HG03108 (cell line): ENCODE data around the gene STXBP6.
A peak's percentile ranks its signal among the peaks of the same experiment; 100 is the strongest.
"Not testable (repeated sequence)": the region's sequence is repeated elsewhere in the genome, so short reads cannot be mapped to it uniquely, and the experiment has no call there.

Experiments
- ATAC-seq: cut with Tn5 transposase; IDR thresholded peaks from one replicate; pipeline ENCODE4 v1.9.1; 2021; ENCODE audit warnings: moderate library complexity; ENCODE audit not compliant: unreplicated experiment

Gene STXBP6

GRCh38 chr14:24958271-24958670 lies 91.7 kb downstream of the STXBP6 start:
- ATAC-seq: no peak

GRCh38 chr14:24957814-24958213 lies 92.1 kb downstream of the STXBP6 start:
- no peak for ATAC-seq

- ATAC-seq: no peak
Measured at GRCh38 chr14:24956104-24956503, 93.8 kb downstream of the STXBP6 start.

GRCh38 chr14:24954700-24955037 lies 95.3 kb downstream of the STXBP6 start:
- no peak for ATAC-seq

- ATAC-seq: peak; percentile 62
Measured at GRCh38 chr14:24954037-24954699, 95.8 kb downstream of the STXBP6 start.

DNA sequence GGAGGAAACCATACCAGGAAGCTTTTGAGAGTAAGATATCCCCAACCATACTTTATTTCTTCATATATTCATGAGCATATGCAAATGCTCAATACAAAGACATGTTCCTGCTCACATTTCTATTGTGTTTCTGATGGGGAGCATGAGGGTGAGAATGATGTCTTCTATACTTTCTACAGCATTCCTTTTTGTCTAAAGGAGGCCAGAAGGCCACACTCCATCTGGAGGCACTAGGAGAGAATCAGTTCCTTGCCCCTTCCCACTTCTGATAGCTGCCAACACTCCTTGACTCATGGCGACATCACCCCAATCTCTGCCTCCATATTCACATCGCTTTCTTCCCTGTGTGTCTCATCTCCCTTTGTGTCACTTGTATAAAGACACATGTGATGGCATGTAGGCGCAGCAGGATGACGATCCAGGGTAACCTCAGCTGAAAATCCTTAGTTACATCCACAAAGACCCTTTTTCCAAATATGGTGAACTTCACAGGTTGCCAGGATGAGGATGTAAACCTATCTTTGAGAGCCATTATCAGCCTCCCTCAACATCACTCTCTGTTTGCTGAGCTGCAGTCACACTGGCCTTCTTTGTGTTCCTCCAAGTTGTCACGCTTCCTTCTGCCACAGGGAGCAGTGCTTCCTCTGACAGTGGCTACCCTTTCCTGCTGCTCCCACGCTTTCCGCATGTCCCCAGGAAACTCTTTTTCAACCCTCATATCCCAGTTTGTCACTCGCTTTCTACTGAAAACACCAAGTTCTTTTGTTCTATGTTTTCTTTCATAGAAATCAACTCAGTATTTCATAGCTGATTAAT lies 96.9 kb downstream of the STXBP6 start:
- ATAC-seq: no peak

GRCh38 chr14:24948261-24948847 lies 101.6 kb downstream of the STXBP6 start:
- no peak for ATAC-seq

DNA sequence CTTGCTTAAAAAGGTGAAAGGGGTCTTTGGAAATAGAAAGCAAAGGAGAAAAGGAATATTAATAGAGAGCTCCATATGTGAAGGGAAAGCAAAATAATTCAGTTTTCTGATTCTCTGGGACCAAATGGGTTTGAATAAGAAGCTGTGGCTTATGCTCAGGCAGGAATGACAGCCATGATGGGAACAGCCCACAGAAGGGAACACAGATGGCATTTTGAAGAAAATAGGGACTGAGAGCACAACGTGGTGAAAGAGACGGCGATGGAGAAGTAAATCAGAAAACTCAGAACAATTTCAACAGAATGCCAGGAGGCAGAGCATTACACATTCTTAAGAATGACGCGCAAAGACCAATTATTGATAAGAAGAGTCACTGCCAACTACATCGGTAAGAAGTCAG lies 102.8 kb downstream of the STXBP6 start:
- ATAC-seq: no peak

- no peak for ATAC-seq
Measured at GRCh38 chr14:24944800-24945199, 105.1 kb downstream of the STXBP6 start.

DNA sequence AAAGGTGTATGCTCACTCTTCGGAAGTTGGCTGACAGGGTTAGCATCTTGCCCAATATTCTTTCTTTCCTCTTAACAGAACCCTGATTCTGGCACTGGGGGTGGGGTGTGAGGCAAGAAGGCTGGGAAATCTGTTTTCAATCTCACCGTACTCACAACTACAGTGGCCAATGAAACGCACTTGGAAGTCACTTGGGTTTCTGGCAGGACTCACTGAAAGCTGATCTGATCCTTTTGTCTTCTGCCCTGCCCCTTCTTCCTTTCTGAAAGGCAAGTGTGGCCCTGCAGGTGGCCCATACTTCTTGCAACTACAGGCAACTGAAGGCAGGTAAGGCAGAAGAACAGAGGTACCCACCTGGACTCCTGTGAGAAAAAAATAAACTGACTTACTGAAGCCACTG lies 106.9 kb downstream of the STXBP6 start:
- no peak for ATAC-seq

DNA sequence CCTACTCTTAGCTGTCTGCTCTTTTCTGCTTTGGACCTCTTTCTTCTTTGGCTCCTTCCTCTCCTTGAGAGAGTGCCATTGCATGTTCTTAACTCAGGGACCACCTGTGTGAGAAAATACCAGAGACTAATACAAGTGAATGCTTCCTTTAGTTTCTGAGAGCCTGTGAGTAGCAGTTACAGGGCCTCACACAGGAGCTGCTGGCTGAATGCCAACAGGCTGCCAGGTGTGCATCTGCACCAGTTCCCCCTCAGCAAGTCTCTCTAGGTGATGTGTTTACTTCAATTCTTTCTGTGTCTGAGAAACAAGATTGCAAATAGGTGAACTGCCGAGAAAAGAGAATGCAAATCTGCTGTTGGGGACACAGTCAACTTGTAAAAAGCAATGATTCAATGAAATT lies 108.2 kb downstream of the STXBP6 start:
- ATAC-seq: peak; percentile 46

DNA sequence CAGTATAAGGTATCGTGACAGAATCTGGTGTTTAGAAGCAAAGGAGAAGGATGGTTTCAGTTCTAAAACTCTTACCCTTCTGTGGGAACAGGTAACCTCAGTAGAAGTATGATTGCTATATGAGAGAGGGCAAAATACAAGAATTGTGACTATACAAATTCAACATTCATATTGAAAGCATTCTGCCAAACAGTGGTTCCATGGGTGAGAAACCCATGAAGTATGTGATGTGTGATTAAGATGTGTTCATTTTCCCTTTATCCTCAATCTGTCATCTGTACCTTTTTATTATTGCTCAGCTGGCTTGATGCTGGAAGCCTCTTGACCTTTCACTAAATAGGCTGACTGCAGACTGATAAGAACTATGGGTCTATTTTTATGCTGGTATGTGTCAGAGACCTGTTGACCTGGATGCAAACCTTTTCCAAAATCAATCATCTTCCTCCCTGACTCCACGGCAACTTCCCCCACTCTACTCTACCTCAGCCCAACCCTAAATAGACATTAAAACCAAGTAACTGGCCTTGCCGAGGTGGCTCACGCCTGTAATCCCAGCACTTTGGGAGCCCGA lies 109.6 kb downstream of the STXBP6 start:
- no peak for ATAC-seq

DNA sequence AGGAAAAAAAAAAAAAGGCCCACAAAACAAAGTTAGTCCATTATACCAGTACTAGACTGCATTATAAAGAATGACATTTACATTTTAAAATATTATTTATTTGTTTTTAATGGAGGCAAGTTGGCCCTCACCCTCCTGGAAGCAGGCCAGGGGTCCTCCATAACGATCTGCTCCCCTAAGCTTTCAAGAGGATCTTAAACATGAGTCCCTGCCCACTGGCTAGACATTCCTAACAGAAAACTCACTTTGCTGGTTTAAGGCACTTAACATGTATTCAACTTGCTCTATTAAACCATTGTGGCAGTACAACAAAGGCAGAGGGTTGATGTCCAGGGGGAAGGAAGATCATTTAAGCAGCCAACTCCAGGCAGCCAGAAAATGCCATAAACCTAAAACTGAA lies 111.4 kb downstream of the STXBP6 start:
- no peak for ATAC-seq

GRCh38 chr14:24937300-24937699 lies 112.6 kb downstream of the STXBP6 start:
- ATAC-seq: no peak

DNA sequence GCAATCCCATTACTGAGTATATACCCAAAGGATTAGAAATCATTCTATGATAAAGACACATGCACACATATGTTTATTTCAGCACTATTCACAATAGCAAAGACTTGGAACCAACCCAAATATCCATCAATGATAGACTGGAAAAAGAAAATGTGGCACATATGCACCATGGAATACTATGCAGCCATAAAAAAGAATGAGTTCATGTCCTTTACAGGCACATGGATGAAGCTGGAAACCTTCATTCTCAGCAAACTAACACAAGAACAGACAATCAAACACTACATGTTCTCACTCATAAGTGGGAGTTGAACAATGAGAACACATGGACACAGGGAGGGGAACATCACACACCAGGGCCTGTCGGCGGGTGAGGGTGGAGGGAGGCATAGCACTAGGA lies 113.2 kb downstream of the STXBP6 start:
- not testable (repeated sequence) for ATAC-seq

- no peak for ATAC-seq
Measured at GRCh38 chr14:24935796-24936195, 114.2 kb downstream of the STXBP6 start.

DNA sequence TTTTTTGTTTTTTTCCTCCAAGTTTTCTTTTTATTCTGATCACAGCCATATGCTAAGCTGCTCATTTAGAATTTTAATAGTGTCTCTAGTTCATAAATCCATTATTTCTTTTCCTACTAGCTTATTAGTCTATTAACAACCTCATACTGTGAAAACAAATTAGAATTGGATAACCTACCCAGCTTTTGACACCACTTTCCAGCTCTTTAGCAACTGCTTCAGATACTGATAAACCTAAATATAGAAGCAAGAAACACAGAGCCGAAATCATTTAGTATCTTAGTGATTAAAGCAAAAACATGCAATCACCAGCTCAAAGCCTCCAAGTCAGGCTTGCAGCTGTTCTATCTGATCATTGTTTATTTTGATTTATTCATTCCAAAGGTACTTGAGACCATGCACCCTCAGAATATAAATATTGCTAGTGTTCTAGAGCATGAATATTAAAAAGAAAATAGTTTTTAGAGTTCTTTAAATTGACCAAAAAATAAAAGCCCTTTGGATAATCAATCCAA lies 121.5 kb downstream of the STXBP6 start:
- ATAC-seq: no peak

DNA sequence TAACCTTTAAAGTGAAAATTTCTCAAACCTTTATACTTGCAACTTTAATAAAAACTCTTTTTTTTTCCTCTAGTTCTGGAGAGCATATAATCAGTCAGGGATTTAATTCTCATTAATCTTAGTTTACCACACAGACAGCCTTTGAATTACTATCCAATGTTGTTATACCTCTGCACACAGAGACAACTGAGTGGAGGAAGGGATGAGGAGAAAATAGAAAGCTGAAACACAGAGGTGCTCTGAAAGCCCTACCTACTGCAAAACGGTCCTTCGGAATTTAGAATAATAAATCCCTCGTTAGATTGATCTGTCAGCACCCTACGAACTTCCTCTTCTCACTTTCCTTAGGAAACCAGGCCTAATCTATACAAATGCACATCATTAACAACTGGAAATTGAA lies 122.1 kb downstream of the STXBP6 start:
- ATAC-seq: no peak

GRCh38 chr14:24925771-24926374 lies 124.1 kb downstream of the STXBP6 start:
- ATAC-seq: no peak

DNA sequence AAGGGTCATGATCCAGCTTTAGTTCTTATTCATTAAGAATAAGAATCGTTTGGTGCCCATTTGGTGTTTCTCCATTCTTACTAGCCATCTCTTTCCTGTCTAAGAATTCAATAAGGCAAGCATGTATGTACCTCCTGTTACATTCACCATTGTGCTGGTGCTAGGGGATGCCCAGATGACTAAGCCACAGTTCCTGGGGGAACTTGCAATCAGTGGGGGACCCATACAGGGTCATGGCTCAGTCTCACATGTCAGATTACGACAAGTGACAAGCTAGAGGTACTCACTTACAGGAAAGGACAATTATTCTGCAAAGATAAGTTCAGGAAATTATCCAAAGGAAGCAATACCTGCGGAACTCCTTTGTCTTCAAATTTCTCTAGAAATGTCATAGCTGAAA lies 125.4 kb downstream of the STXBP6 start:
- ATAC-seq: no peak

GRCh38 chr14:24921903-24922302 lies 128.0 kb downstream of the STXBP6 start:
- ATAC-seq: no peak
